GM12878 (cell line): ENCODE measurements around the gene IL3. TPM values are rescaled to one million over a fixed set of nuclear protein-coding genes. Genes with fewer than 3 reads are reported as not detected.

ENCODE experiments used
- ATAC-seq: fragments of 200-7000 bp; cut with Tn5 transposase; 3 replicates; pipeline ENCODE4 v1.9.1; 2020; ENCODE audit warnings: mild to moderate bottlenecking, moderate library complexity
- Bru-seq: library from RNA; stranded (reverse); fragments of 400-500 nt; gene quantifications from one replicate; lab custom pipeline; 2021; lab: Mats Ljungman, UMichigan
- BruChase-seq, 2 experiments: library from RNA; stranded (reverse); fragments of 400-500 nt; gene quantifications; one replicate each; lab custom pipeline; 2021; lab: Mats Ljungman, UMichigan
- BruUV-seq: library from RNA; stranded (reverse); fragments of 400-500 nt; replicated peaks from 2 replicates; lab custom pipeline; 2021; lab: Mats Ljungman, UMichigan
- CTCF ChIA-PET: fragments of 300-600 bp; sonication (Branson Sonifier 250); formaldehyde crosslinking; extraction: SDS; loops from one replicate; lab custom pipeline; 2021; ENCODE audit warnings: inconsistent platforms; lab: Yijun Ruan, JAX
- POLR2A ChIA-PET: fragments of 350-600 bp; formaldehyde crosslinking; extraction: SDS; loops from one replicate; lab custom pipeline; 2021; ENCODE audit warnings: inconsistent platforms; lab: Charles Lee
- RAD21 ChIA-PET: fragments of 300-600 bp; sonication (Branson Sonifier 250); formaldehyde crosslinking; loops from one replicate; lab custom pipeline; 2023; ENCODE audit warnings: antibody characterized with exemption; ENCODE audit not compliant: unreplicated experiment; lab: Charles Lee
- SMC1A ChIA-PET: fragments of 300-600 bp; sonication (Branson Sonifier 250); formaldehyde crosslinking; loops from one replicate; lab custom pipeline; 2023; ENCODE audit not compliant: unreplicated experiment, uncharacterized antibody; lab: Charles Lee
- DNase-seq: peaks from one replicate; pipeline ENCODE4 v3.0.0-alpha.2; 2011; ENCODE audit warnings: low read depth, low spot score
- FAIRE-seq: peaks from 3 replicates; lab custom pipeline; 2011; peaks lifted over from hg19 to GRCh38; lab: Jason Lieb, UNC
- H2AFZ ChIP-seq: 2 replicates; pipeline ENCODE4 v1.6.0; 2011; ENCODE audit warnings: low read depth, low read length, control low read depth; ENCODE audit not compliant: control insufficient read depth
- H3K27ac ChIP-seq: 2 replicates; pipeline ENCODE4 v1.5.1; 2011; ENCODE audit warnings: control low read depth; ENCODE audit not compliant: control insufficient read depth, insufficient read depth
- H3K27me3 ChIP-seq, 2 experiments: replicated peaks in 1 of 2; 2 replicates each; pipeline versions ENCODE4 v1.6.0 to v1.6.1; 2011; ENCODE audit warnings: low read length in 1 of 2; ENCODE audit not compliant: control insufficient read depth in 2 of 2, insufficient read depth in 2 of 2
- H3K36me3 ChIP-seq, 2 experiments: 2 replicates each; pipeline ENCODE4 v1.5.1; 2011; ENCODE audit warnings: low read length in 1 of 2; ENCODE audit not compliant: control insufficient read depth in 2 of 2, insufficient read depth in 2 of 2
- H3K4me1 ChIP-seq: 2 replicates; pipeline ENCODE4 v1.6.1; 2011; ENCODE audit warnings: mild to moderate bottlenecking, low read length, moderate library complexity, mixed read lengths; ENCODE audit not compliant: control insufficient read depth, insufficient read depth
- H3K4me2 ChIP-seq: 2 replicates; pipeline ENCODE4 v1.6.0; 2011; ENCODE audit warnings: control low read depth; ENCODE audit not compliant: control insufficient read depth, insufficient read depth
- H3K4me3 ChIP-seq: fragments of 200-600 bp; sonication (generic); 2 replicates; pipeline ENCODE4 v1.5.1; 2016
- H3K79me2 ChIP-seq: 2 replicates; pipeline ENCODE4 v1.6.0; 2011; ENCODE audit warnings: low read length; ENCODE audit not compliant: control insufficient read depth, insufficient read depth
- H3K9ac ChIP-seq: 2 replicates; pipeline ENCODE4 v1.8.0; 2011; ENCODE audit warnings: low read length, control low read depth, mixed read lengths; ENCODE audit not compliant: control insufficient read depth, insufficient read depth
- H3K9me3 ChIP-seq: replicated peaks from 3 replicates; pipeline ENCODE4 v1.5.1; 2011; ENCODE audit warnings: mild to moderate bottlenecking, low read length; ENCODE audit not compliant: control insufficient read depth, insufficient read depth
- H4K20me1 ChIP-seq: 2 replicates; pipeline ENCODE4 v1.6.0; 2011; ENCODE audit not compliant: control insufficient read depth, insufficient read depth
- BACH1 ChIP-seq: fragments of 450-650 bp; IDR thresholded peaks from 2 replicates; pipeline ENCODE4 v1.6.1; 2017; ENCODE audit warnings: mild to moderate bottlenecking, borderline replicate concordance
- SREBF2 ChIP-seq: IDR thresholded peaks from 2 replicates; pipeline ENCODE4 v1.6.1; 2012; ENCODE audit warnings: mild to moderate bottlenecking, low read length
- TBL1XR1 ChIP-seq: IDR thresholded peaks from 2 replicates; pipeline ENCODE4 v1.6.1; 2012; ENCODE audit warnings: low read depth, low read length, improper control_type of control experiment
- WGBS: methylation state at CpG from one replicate; pipeline ENCODE4 v1.1.6; 2016; ENCODE audit warnings: low lambda C conversion rate; ENCODE audit not compliant: insufficient replicate concordance, insufficient coverage; ENCODE audit errors: missing lambda C conversion rate; 5-methylcytosine and 5-hydroxymethylcytosine counted together
- in situ Hi-C: fragments of 300-500 bp; cut with MboI; formaldehyde crosslinking; loops from 9 replicates; pipeline ENCODE4 v1.14.3; 2018; ENCODE audit warnings: mixed read lengths
- intact Hi-C: fragments of 100-400 bp; cut with micrococcal nuclease; formaldehyde crosslinking; loops from one replicate; pipeline ENCODE4 v1.14.2; 2022; ENCODE audit not compliant: unreplicated experiment
- long read RNA-seq, 2 experiments: library from polyadenylated mRNA; unstranded; transcript quantifications; one replicate each; pipeline ENCODE4 v2.0.0, GENCODE V29; 2019 to 2020
- polyA minus RNA-seq, 3 experiments: library from RNA; depleted of rRNA, polyadenylated mRNA; stranded (reverse); fragments of >200 nt; gene quantifications; 2 replicates each; pipeline ENCODE4 v1.2.3, GENCODE V29; 2011
- polyA plus RNA-seq, 11 experiments: library from polyadenylated mRNA; depleted of rRNA in 4 of 11; unstranded in 6 of 11; stranded (reverse) in 5 of 11; fragments of >200 nt; fragmentation: Nextera tagmentation in 4 of 11; fragmentation: Illumina TruSeq in 1 of 11; extraction: Ambion mirVana in 4 of 11; extraction: Trizol in 1 of 11; gene quantifications; 1 replicate in 1 of 11; 2 replicates in 10 of 11; pipeline versions ENCODE4 v1.2.1 to v1.2.3, GENCODE V29; 2011 to 2016; ENCODE audit warnings: inconsistent platforms in 2 of 11, missing spikeins in 2 of 11, low read depth in 1 of 11
- total RNA-seq, 4 experiments: library from RNA; depleted of rRNA in 3 of 4; stranded (reverse); fragments of >200 nt in 3 of 4; fragmentation: Illumina TruSeq in 1 of 4; extraction: Trizol in 1 of 4; gene quantifications; 2 replicates each; pipeline versions ENCODE4 v1.2.1 to v1.2.3, GENCODE V29; 2013 to 2021

Gene IL3
- total RNA-seq (2013; cell fraction: nucleolus; rRNA removed), result not detected in 2 replicates
- not detected in 2 replicates for total RNA-seq (2014; rRNA removed)
- total RNA-seq (2014; rRNA removed; fragmentation: Illumina TruSeq; extraction: Trizol), result not detected in 2 replicates
- total RNA-seq (2021), result not detected in 2 replicates
- not detected for polyA plus RNA-seq (2011; ENCODE audit: low read depth)
- not detected in 2 replicates for polyA plus RNA-seq (2011; rRNA removed)
- polyA plus RNA-seq (2011; cell fraction: cytosol; rRNA removed), result not detected in 2 replicates
- polyA plus RNA-seq (2011; cell fraction: nucleus; rRNA removed), result not detected in 2 replicates
- polyA plus RNA-seq (2012), result not detected in 2 replicates
- not detected in 2 replicates for polyA plus RNA-seq (2014; fragmentation: Illumina TruSeq; extraction: Trizol)
- polyA plus RNA-seq (2014; fragmentation: Nextera tagmentation; extraction: Ambion mirVana), result not detected
- not detected in 2 replicates for polyA plus RNA-seq (2014; rRNA removed)
- not detected for polyA plus RNA-seq (2016; fragmentation: Nextera tagmentation; extraction: Ambion mirVana)
- polyA minus RNA-seq (2011; rRNA and poly(A)+ RNA removed), result not detected in 2 replicates
- polyA minus RNA-seq (2011; cell fraction: cytosol; rRNA and poly(A)+ RNA removed), result not detected in 2 replicates
- polyA minus RNA-seq (2011; cell fraction: nucleus; rRNA and poly(A)+ RNA removed), result not detected in 2 replicates
- not detected for Bru-seq, nascent RNA
- BruChase-seq, experiment 1, labeled RNA remaining after a 6-hour chase, result not detected
- BruChase-seq, experiment 2, labeled RNA remaining after a 2-hour chase, result not detected
- long read RNA-seq, experiment 1, result 0 reads
- long read RNA-seq, experiment 2, result 0 reads

GRCh38 chr5:132060501-132061161 is at the start of gene IL3:
IL3 (plus strand) TSS chr5:132060655; CDS start chr5:132060707, 52 bp downstream.
- Histone ChIP-seq H3K27me3 (no peaks in the 10 kb centered on the region; a peak in 1 of 4 replicates), H3K9ac (no peak within 1 kb of the TSS), H3K79me2 (no peaks in the 10 kb centered on the region), H4K20me1 (peaks cover 5% of the 10 kb centered on the region; the same call in 1 of the 2 replicates), H3K4me2 (no peak within 1 kb of the TSS), H2AFZ (no peak within 1 kb of the TSS), H3K9me3 (no peaks in the 10 kb centered on the region), H3K36me3 (no peaks in the 10 kb centered on the region), H3K4me1 (no peaks in the 10 kb centered on the region; the same call in 1 of the 2 replicates), H3K4me3 (no peak within 1 kb of the TSS), H3K27ac (no peak within 1 kb of the TSS)
- no peak for TF ChIP-seq BACH1
- no peak for TF ChIP-seq TBL1XR1
- TF ChIP-seq SREBF2, result no peak
- BruUV-seq, result no TSS peak
- DNase-seq, result no peak
- intact Hi-C loops (loop anchor here (5.0 kb wide), 2 partner anchors 53 to 297 kb away; no protein-coding TSS in a partner anchor), in situ Hi-C loops (no loop called here)
- ChIA-PET POLR2A (no interaction called here), SMC1A (interaction anchor here (1.0 to 1.7 kb wide), 4 partner anchors 53 to 471 kb away, joined by 3 to 6 read pairs (median 4); no protein-coding TSS in a partner anchor), RAD21 (interaction anchor here (1.9 to 2.2 kb wide), 2 partner anchors 250 to 471 kb away, joined by 6 to 12 read pairs; no protein-coding TSS in a partner anchor), CTCF (interaction anchor here (0.9 to 5.5 kb wide), 8 partner anchors 42 to 471 kb away, joined by 3 to 72 read pairs (median 4); no protein-coding TSS in a partner anchor)
- no peak for ATAC-seq
- WGBS, result 60% methylated on average over 16 of the region's 16 CpGs
- FAIRE-seq, result no peak
